Mucosa of rectum (tissue), 2 donors: ENCODE measurements around the gene NCEH1.

Experiments used
- H3K27ac ChIP-seq, 2 donors: one replicate each; pipeline ENCODE4 v1.7.0; 2013; ENCODE audit warnings: inconsistent platforms in 2 of 2, low read depth in 2 of 2, low read length in 2 of 2
- H3K27me3 ChIP-seq, 2 donors: one replicate each; pipeline ENCODE4 v1.7.0; 2013; ENCODE audit warnings: low read length in 2 of 2; ENCODE audit not compliant: control insufficient read depth in 2 of 2, insufficient read depth in 2 of 2
- H3K36me3 ChIP-seq, 2 donors: one replicate each; pipeline ENCODE4 v1.7.0; 2013; ENCODE audit warnings: low read length in 2 of 2; ENCODE audit not compliant: control insufficient read depth in 2 of 2, insufficient read depth in 2 of 2
- H3K4me1 ChIP-seq, 2 donors: one replicate each; pipeline ENCODE4 v1.7.0; 2013; ENCODE audit warnings: low read length in 2 of 2, mild to moderate bottlenecking in 1 of 2; ENCODE audit not compliant: control insufficient read depth in 2 of 2, insufficient read depth in 2 of 2
- H3K4me3 ChIP-seq, 2 donors: one replicate each; pipeline ENCODE4 v1.7.0; 2013; ENCODE audit warnings: low read length in 2 of 2
- H3K9ac ChIP-seq, 2 donors: one replicate each; pipeline ENCODE4 v1.7.0; 2013; ENCODE audit warnings: low read length in 2 of 2, low read depth in 1 of 2, mild to moderate bottlenecking in 1 of 2
- H3K9me3 ChIP-seq, 2 donors: one replicate each; pipeline ENCODE4 v1.7.0; 2013; ENCODE audit warnings: low read length in 2 of 2; ENCODE audit not compliant: control insufficient read depth in 2 of 2
- donor health status: healthy.
- donor health status: Normal muscosa, but diverticular disease.

The NCEH1 gene

DNA sequence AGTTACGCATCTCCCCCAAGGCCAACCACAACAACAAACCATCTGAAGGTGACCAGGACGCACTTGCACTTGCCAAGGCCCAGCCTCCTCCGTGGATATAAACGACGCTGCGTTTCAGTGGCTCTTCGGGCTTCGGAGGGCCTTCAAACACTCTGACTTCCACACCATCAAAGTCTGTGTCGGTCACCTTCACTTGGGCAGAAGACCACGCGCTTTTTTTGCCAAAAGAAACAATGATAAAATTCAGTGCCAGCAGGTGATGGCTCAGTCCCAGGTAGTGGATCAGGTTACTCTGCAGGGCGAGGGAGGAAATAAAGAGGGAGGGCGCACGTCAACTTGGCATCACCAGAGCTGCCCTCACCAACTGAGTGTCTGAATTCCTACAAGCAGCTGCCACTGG is 63.0 kb downstream of the NCEH1 start:
- H3K9ac ChIP-seq = no peak overlapping the region
- no peaks in the 10 kb centered on the region for H3K4me1 ChIP-seq
- no peak overlapping the region for H3K4me3 ChIP-seq
- no peaks in the 10 kb centered on the region for H3K9me3 ChIP-seq
- H3K27me3 ChIP-seq = no peaks in the 10 kb centered on the region
- no peak overlapping the region for H3K27ac ChIP-seq
- H3K36me3 ChIP-seq = peaks cover 0 to 3% of the 10 kb centered on the region in 2 donors

DNA sequence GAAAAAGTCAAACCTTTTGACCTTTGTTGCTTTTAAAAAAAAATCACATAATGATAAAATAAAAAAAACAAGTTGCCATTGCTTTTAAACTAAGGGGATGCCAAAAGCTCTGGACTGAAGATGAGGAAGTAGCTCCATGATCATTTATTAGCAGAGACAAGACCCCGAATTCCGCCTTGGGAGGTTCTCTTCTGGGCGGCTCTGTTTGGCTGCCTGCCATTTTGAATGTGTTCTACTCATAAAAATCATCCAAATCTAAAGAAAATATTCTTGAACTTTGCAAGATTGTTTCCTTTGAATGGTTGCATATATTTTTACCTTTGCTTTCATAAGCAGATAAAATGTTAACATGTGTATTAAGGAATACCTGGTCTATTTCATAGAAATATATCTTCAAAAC is 63.8 kb downstream of the NCEH1 start:
- Histone ChIP-seq H3K9ac (no peak overlapping the region), H3K27ac (no peak overlapping the region), H3K4me3 (no peak overlapping the region), H3K36me3 (peaks cover 0 to 3% of the 10 kb centered on the region in 2 donors), H3K9me3 (no peaks in the 10 kb centered on the region), H3K27me3 (no peaks in the 10 kb centered on the region), H3K4me1 (no peaks in the 10 kb centered on the region)

DNA sequence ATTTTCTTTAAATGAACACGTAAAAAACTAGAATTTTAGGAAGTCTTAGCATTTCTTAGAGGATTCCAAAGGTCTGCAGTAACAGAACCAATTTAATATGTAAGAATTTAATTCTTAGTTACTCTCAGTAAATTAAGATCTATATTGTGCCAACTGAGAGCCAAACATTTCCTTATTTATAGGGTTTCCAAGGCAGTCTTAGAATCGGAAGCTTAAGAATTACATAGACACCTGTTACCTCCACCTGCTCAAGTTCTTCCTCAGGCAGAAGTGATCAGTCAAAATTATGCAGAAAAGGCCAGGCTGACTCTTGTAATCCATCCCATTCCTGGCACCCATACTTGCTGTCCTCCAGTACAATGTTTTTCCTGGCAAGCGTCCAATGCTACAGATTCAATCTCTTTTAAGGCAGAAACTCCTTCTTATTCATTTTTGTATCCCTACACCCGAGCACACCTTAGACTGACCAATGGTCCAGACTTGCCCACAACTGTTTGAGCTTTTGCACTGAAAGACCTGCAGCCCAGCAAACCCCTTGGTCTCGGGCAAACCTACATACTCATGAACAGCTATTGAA is 64.3 kb downstream of the NCEH1 start:
- Histone ChIP-seq H3K27ac (no peak overlapping the region), H3K9ac (no peak overlapping the region), H3K9me3 (no peaks in the 10 kb centered on the region), H3K27me3 (no peaks in the 10 kb centered on the region), H3K4me3 (no peak overlapping the region), H3K4me1 (no peaks in the 10 kb centered on the region), H3K36me3 (peaks cover 0 to 3% of the 10 kb centered on the region in 2 donors)

DNA sequence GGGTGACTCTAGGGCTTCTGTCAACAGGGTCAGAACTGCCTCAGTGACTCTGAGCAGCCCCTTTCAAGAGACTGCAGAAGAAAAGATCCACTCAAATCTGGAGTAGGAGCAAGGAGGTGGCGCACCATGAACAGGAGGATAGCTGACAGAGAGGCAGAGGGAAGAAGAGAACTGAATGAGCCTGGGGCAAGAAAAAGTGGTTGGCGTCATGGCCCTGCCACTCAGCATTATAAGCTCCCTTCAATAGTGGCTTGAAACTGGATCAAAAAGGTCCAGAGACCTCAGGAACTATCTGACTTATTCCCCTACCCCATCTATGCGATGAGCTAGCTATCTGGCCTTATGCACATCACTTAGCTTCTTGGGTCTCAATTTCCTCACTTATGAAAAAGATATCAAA is 66.6 kb downstream of the NCEH1 start:
- Histone ChIP-seq H3K27me3 (no peaks in the 10 kb centered on the region), H3K27ac (no peak overlapping the region), H3K9me3 (no peaks in the 10 kb centered on the region), H3K4me1 (no peaks in the 10 kb centered on the region), H3K9ac (no peak overlapping the region), H3K4me3 (no peak overlapping the region), H3K36me3 (peaks cover 3 to 5% of the 10 kb centered on the region in 2 donors)

DNA sequence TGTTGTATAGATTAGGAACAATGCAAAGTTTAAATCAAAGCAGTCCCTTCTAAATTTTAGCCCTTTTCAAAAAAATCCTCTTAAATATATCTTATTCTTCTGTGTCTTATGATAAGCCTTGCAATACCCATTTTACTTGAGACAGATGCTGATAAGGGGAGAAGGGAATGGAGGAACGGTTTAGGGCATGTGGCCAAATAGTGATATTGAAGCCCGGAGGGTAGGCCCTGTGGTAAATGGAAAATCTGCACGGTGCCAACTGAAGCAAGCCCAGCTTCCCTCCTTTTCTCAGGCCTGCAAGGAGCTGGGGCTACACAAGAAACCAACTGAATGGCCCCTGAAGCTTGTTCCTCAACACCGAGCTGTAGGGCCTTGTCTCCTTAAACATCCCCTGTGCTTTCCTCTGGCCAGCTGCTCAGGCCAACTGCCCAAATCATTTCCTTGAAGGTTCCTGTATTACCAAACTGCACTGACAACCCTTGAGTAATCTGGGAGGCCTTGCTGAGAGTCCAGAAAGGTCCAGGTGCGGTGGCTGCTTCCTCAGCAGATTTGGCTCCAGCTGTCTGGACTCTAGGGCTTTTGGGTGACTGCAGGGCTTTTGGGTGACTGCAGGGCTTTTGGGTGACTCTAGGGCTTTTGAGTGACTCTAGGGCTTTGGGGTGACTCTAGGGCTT is 67.2 kb downstream of the NCEH1 start:
- Histone ChIP-seq H3K27ac (no peak overlapping the region), H3K9me3 (no peaks in the 10 kb centered on the region), H3K4me1 (no peaks in the 10 kb centered on the region), H3K27me3 (no peaks in the 10 kb centered on the region), H3K36me3 (peaks cover 3 to 5% of the 10 kb centered on the region in 2 donors), H3K9ac (no peak overlapping the region), H3K4me3 (no peak overlapping the region)

- Histone ChIP-seq H3K9ac (no peak overlapping the region), H3K9me3 (no peaks in the 10 kb centered on the region), H3K27ac (no peak overlapping the region), H3K4me1 (no peaks in the 10 kb centered on the region), H3K36me3 (peaks cover 3 to 10% of the 10 kb centered on the region in 2 donors), H3K4me3 (no peak overlapping the region), H3K27me3 (no peaks in the 10 kb centered on the region)
Observed at GRCh38 chr3:172641291-172641690, 69.6 kb downstream of the NCEH1 start.

- Histone ChIP-seq H3K9me3 (no peaks in the 10 kb centered on the region), H3K27ac (no peak overlapping the region), H3K9ac (no peak overlapping the region), H3K4me1 (no peaks in the 10 kb centered on the region), H3K4me3 (no peak overlapping the region), H3K27me3 (no peaks in the 10 kb centered on the region), H3K36me3 (peaks cover 3 to 11% of the 10 kb centered on the region in 2 donors)
Observed at GRCh38 chr3:172640751-172641150, 70.1 kb downstream of the NCEH1 start.

- Histone ChIP-seq H3K27ac (no peak overlapping the region), H3K4me1 (no peaks in the 10 kb centered on the region), H3K4me3 (no peak overlapping the region), H3K27me3 (no peaks in the 10 kb centered on the region), H3K9me3 (no peaks in the 10 kb centered on the region), H3K36me3 (peaks cover 27 to 35% of the 10 kb centered on the region in 2 donors), H3K9ac (no peak overlapping the region)
Observed at GRCh38 chr3:172635588-172635987, 75.3 kb downstream of the NCEH1 start.

DNA sequence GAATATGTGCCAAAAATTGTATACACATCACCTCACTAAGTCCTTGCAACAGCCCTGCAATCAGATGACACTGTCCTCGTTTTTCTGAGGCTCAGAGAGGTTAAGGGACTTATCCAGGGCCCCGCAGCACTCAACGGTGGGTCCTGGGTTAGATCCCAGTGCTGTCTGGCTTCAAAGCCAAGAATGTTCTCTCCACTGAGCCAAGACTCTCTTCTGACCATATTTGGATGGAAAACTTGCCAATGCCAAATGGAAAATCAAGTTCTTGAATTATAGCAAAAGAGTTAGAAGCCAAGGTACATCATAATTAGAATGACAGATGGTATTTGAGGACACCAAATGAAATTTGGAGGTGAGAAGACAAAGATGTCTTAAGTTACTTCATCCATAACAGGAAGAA is 75.9 kb downstream of the NCEH1 start:
- no peaks in the 10 kb centered on the region for H3K4me1 ChIP-seq
- H3K9me3 ChIP-seq = no peaks in the 10 kb centered on the region
- no peaks in the 10 kb centered on the region for H3K27me3 ChIP-seq
- no peak overlapping the region for H3K4me3 ChIP-seq
- H3K27ac ChIP-seq = no peak overlapping the region
- H3K36me3 ChIP-seq = peaks cover 27 to 34% of the 10 kb centered on the region in 2 donors
- H3K9ac ChIP-seq = no peak overlapping the region

GRCh38 chr3:172630316-172630715 is 80.6 kb downstream of the NCEH1 start:
- Histone ChIP-seq H3K9ac (no peak overlapping the region), H3K27ac (no peak overlapping the region), H3K4me3 (no peak overlapping the region), H3K9me3 (no peaks in the 10 kb centered on the region), H3K36me3 (peaks cover 22 to 27% of the 10 kb centered on the region in 2 donors), H3K27me3 (no peaks in the 10 kb centered on the region), H3K4me1 (no peaks in the 10 kb centered on the region)
